Activated naive CD8-positive, alpha-beta T cell treated with anti-CD3 and anti-CD28 coated beads for 36 hours (primary cell): Measurements from ENCODE around the gene OTUD5. TPM values are rescaled to one million over a fixed set of nuclear protein-coding genes. Genes with fewer than 3 reads are reported as not detected.

ENCODE experiments used
- DNase-seq: peaks from one replicate; pipeline ENCODE4 v3.0.0; 2021
- H3K27ac Mint-ChIP-seq: one replicate; pipeline ENCODE4 v1.8.0; 2022; ENCODE audit warnings: mild to moderate bottlenecking, moderate library complexity, mixed read lengths
- H3K27me3 Mint-ChIP-seq: one replicate; pipeline ENCODE4 v1.8.0; 2022; ENCODE audit warnings: mild to moderate bottlenecking, mixed read lengths
- H3K36me3 Mint-ChIP-seq: one replicate; pipeline ENCODE4 v1.8.0; 2021; ENCODE audit warnings: mild to moderate bottlenecking, mixed read lengths
- H3K4me1 Mint-ChIP-seq: one replicate; pipeline ENCODE4 v1.8.0; 2021; ENCODE audit warnings: mixed read lengths
- H3K4me3 Mint-ChIP-seq: one replicate; pipeline ENCODE4 v1.8.0; 2022; ENCODE audit warnings: mild to moderate bottlenecking, moderate library complexity, mixed read lengths
- H3K9me3 Mint-ChIP-seq: one replicate; pipeline ENCODE4 v1.8.0; 2022; ENCODE audit warnings: mixed read lengths
- total RNA-seq, 2 experiments: library from RNA; stranded (reverse); gene quantifications; one replicate each; pipeline ENCODE4 v1.2.3, GENCODE V29; 2021

Gene OTUD5, protein sequence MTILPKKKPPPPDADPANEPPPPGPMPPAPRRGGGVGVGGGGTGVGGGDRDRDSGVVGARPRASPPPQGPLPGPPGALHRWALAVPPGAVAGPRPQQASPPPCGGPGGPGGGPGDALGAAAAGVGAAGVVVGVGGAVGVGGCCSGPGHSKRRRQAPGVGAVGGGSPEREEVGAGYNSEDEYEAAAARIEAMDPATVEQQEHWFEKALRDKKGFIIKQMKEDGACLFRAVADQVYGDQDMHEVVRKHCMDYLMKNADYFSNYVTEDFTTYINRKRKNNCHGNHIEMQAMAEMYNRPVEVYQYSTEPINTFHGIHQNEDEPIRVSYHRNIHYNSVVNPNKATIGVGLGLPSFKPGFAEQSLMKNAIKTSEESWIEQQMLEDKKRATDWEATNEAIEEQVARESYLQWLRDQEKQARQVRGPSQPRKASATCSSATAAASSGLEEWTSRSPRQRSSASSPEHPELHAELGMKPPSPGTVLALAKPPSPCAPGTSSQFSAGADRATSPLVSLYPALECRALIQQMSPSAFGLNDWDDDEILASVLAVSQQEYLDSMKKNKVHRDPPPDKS
- 10 to 100 TPM; 57.3 to 59.5 TPM for total RNA-seq

DNA sequence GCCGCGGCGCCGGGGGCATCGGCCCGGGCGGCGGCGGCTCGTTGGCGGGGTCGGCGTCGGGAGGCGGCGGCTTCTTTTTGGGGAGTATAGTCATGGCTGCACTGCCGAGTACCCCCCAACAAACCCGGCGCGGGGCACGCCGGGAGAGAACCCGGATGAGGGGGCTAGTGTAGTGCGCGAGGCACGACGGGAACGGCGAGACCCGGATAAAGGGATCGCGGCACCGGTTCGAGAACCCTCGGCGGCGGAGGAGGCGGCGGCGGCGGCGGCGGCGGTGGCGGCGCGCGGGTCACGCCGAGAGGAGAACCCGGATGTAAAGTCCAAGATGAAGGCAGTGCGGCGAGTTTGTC, at the start of gene OTUD5:
Gene OTUD5, minus strand, starts transcription at position 131 of the 350 bp plus-strand sequence. Its CDS starts 37 bp downstream, at position 94.
- H3K9me3 Mint-ChIP-seq: no peaks in the 10 kb centered on the region
- H3K36me3 Mint-ChIP-seq: peaks cover 25% of the 10 kb centered on the region
- no peaks in the 10 kb centered on the region for H3K27me3 Mint-ChIP-seq
- H3K4me3 Mint-ChIP-seq: peak within 1 kb of the TSS; percentile 99
- peak within 1 kb of the TSS; percentile 100 for H3K27ac Mint-ChIP-seq
- DNase-seq: peak; percentile 79
- H3K4me1 Mint-ChIP-seq: peaks cover 39% of the 10 kb centered on the region

GRCh38 chrX:49003696-49004095, 46.3 kb upstream of the OTUD5 start:
- peaks cover 13% of the 10 kb centered on the region for H3K4me1 Mint-ChIP-seq
- DNase-seq: no peak
- peak overlapping the region; percentile 42 for H3K4me3 Mint-ChIP-seq
- H3K27me3 Mint-ChIP-seq: no peaks in the 10 kb centered on the region
- peaks cover 15% of the 10 kb centered on the region for H3K36me3 Mint-ChIP-seq
- peak overlapping the region; percentile 20 for H3K27ac Mint-ChIP-seq
- H3K9me3 Mint-ChIP-seq: no peaks in the 10 kb centered on the region

GRCh38 chrX:49002091-49002935, 44.9 kb upstream of the OTUD5 start, which contains the start of gene GRIPAP1:
Gene GRIPAP1, minus strand, starts transcription at chrX:49002264. Its CDS starts 35 bp downstream, at chrX:49002229.
- peaks cover 23% of the 10 kb centered on the region for H3K4me1 Mint-ChIP-seq
- H3K9me3 Mint-ChIP-seq: no peaks in the 10 kb centered on the region
- no peaks in the 10 kb centered on the region for H3K27me3 Mint-ChIP-seq
- DNase-seq: peak; percentile 72
- H3K4me3 Mint-ChIP-seq: peak within 1 kb of the TSS; percentile 99
- H3K27ac Mint-ChIP-seq: peak within 1 kb of the TSS; percentile 99
- peaks cover 27% of the 10 kb centered on the region for H3K36me3 Mint-ChIP-seq

DNA sequence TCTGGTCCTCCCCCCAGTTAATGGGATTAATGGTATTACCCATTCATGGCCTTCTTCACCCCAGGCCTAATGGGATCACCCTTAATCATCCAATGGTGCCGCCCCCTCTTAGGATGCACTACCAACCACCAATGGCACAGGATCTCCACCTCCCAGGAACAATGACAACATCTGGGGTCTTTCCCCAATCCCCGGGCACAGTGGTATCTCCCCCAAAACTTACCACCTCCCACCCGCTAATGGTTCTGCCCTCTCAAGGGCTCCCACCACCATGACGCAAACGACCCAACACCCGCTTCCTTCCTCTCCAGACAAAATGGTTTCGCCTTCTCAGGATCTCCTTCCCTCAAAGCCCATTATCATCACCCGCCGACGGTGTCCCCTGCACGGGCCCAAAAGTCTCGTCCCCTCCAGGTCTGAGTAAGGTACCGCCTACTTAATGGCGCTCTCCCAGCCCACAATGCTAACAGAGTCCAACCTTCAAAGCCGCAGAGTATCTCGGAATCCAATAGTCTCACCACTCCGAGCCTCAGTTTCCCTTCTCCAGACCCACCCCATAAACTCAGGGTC, 44.2 kb upstream of the OTUD5 start:
- H3K9me3 Mint-ChIP-seq: no peaks in the 10 kb centered on the region
- DNase-seq: peak; percentile 58
- H3K27ac Mint-ChIP-seq: peak overlapping the region; percentile 99
- peaks cover 25% of the 10 kb centered on the region for H3K4me1 Mint-ChIP-seq
- H3K4me3 Mint-ChIP-seq: peak overlapping the region; percentile 99
- H3K36me3 Mint-ChIP-seq: peaks cover 34% of the 10 kb centered on the region
- H3K27me3 Mint-ChIP-seq: no peaks in the 10 kb centered on the region

GRCh38 chrX:49000636-49001035, 43.2 kb upstream of the OTUD5 start:
- H3K4me1 Mint-ChIP-seq: peaks cover 26% of the 10 kb centered on the region
- no peak for DNase-seq
- H3K27ac Mint-ChIP-seq: peak overlapping the region; percentile 99
- no peaks in the 10 kb centered on the region for H3K27me3 Mint-ChIP-seq
- H3K9me3 Mint-ChIP-seq: no peaks in the 10 kb centered on the region
- peaks cover 37% of the 10 kb centered on the region for H3K36me3 Mint-ChIP-seq
- peak overlapping the region; percentile 99 for H3K4me3 Mint-ChIP-seq

DNA sequence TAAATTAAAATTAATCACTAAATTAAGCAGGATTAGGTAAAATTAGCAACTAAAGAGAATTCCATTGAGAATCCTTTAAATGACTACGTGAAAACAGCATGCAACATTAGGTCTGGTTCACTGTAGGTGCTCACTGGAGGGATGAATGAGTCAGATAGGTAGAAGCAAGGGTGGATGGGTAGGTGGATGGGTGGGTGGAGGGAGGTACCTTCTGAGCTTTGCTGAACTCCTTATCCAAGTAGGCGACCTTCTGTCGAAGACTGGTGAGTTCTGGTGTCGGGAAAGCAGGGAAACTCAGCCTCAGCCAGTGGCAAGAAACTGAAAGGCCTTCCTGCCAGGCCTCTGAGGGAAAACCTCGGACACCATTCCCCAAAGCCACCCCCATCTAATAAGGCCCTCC, 41.6 kb upstream of the OTUD5 start:
- Mint-ChIP-seq H3K27me3 (no peaks in the 10 kb centered on the region), H3K27ac (no peak overlapping the region), H3K36me3 (peaks cover 40% of the 10 kb centered on the region), H3K4me3 (no peak overlapping the region), H3K9me3 (no peaks in the 10 kb centered on the region), H3K4me1 (peaks cover 28% of the 10 kb centered on the region)
- DNase-seq: no peak

- H3K36me3 Mint-ChIP-seq: peaks cover 40% of the 10 kb centered on the region
- no peak overlapping the region for H3K27ac Mint-ChIP-seq
- no peaks in the 10 kb centered on the region for H3K27me3 Mint-ChIP-seq
- H3K4me3 Mint-ChIP-seq: no peak overlapping the region
- DNase-seq: no peak
- no peaks in the 10 kb centered on the region for H3K9me3 Mint-ChIP-seq
- H3K4me1 Mint-ChIP-seq: peaks cover 28% of the 10 kb centered on the region
Observed at GRCh38 chrX:48998391-48998790, 41.0 kb upstream of the OTUD5 start.

DNA sequence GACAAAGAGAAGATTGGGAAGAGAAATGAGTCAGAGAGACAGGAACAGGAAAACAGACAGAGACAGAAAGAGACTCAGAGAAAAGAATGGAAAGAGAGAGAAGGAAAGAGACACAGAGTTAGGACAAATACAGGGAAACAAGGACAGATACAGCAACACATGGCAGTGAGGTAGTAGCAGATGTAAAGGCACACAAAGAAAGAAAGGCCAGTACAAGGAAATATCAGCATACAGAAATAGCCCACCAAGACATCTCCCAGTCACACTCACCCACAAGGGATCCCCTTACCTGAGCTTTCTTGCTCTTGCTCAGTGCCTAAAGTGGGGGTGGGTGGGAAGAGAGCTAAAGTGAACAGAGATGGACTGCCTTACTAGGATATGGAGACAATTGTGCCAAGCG, 40.5 kb upstream of the OTUD5 start:
- peak overlapping the region; percentile 14 for H3K27ac Mint-ChIP-seq
- H3K36me3 Mint-ChIP-seq: peaks cover 40% of the 10 kb centered on the region
- no peak for DNase-seq
- peak overlapping the region; percentile 14 for H3K4me3 Mint-ChIP-seq
- H3K4me1 Mint-ChIP-seq: peaks cover 28% of the 10 kb centered on the region
- no peaks in the 10 kb centered on the region for H3K9me3 Mint-ChIP-seq
- no peaks in the 10 kb centered on the region for H3K27me3 Mint-ChIP-seq

- H3K27me3 Mint-ChIP-seq: no peaks in the 10 kb centered on the region
- H3K36me3 Mint-ChIP-seq: peaks cover 40% of the 10 kb centered on the region
- peak overlapping the region; percentile 14 for H3K4me3 Mint-ChIP-seq
- H3K27ac Mint-ChIP-seq: peak overlapping the region; percentile 36
- H3K9me3 Mint-ChIP-seq: no peaks in the 10 kb centered on the region
- peaks cover 24% of the 10 kb centered on the region for H3K4me1 Mint-ChIP-seq
- DNase-seq: no peak
Observed at GRCh38 chrX:48997455-48997854, 40.0 kb upstream of the OTUD5 start.

DNA sequence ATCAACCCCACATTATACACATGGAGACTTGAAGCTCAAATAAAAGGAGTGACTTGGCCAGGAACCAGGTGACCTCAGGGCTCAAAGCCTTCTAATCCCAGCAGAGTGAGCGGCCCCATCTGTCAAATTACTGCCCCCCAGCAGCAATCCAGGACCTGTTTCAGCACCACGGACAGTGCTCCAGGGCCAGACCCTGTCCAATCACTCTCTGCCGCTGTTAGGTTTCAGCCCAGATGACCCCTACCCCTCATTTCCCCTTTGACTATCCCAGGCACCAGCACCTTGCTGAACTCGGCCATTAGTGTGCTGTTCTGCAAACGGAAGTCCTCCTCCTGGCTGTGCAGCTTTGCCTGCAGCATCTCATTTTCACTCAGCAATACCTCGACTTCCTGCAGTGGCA, 39.6 kb upstream of the OTUD5 start:
- Mint-ChIP-seq H3K27me3 (no peaks in the 10 kb centered on the region), H3K27ac (no peak overlapping the region), H3K9me3 (no peaks in the 10 kb centered on the region), H3K4me3 (no peak overlapping the region), H3K4me1 (peaks cover 24% of the 10 kb centered on the region), H3K36me3 (peaks cover 39% of the 10 kb centered on the region)
- DNase-seq: no peak

GRCh38 chrX:48992341-48992740, 34.9 kb upstream of the OTUD5 start:
- H3K36me3 Mint-ChIP-seq: peaks cover 20% of the 10 kb centered on the region
- no peak overlapping the region for H3K4me3 Mint-ChIP-seq
- no peaks in the 10 kb centered on the region for H3K27me3 Mint-ChIP-seq
- no peak overlapping the region for H3K27ac Mint-ChIP-seq
- no peak for DNase-seq
- peaks cover 5% of the 10 kb centered on the region for H3K4me1 Mint-ChIP-seq
- no peaks in the 10 kb centered on the region for H3K9me3 Mint-ChIP-seq

DNA sequence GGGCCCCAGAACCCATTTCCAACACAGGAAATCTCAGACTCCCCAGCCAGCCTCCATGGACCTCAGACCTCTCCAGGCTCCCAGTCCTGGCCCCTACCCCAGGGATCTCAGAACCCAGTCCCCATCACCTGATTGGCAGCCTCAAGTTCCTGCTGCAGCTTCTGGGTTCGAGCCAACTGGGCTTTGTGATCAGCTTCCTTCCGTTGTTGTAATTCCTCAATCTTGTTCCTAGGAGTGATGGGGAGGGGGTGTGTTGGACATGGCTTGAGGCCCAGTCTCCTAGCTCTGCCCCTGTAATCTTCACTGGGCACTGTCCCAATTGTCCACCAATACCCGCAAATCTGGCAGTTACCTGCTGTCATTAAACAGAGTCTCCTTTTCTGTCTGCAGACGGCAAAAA, 32.1 kb upstream of the OTUD5 start:
- no peaks in the 10 kb centered on the region for H3K9me3 Mint-ChIP-seq
- no peak overlapping the region for H3K4me3 Mint-ChIP-seq
- H3K4me1 Mint-ChIP-seq: no peaks in the 10 kb centered on the region
- no peak for DNase-seq
- peaks cover 11% of the 10 kb centered on the region for H3K36me3 Mint-ChIP-seq
- H3K27ac Mint-ChIP-seq: no peak overlapping the region
- no peaks in the 10 kb centered on the region for H3K27me3 Mint-ChIP-seq

GRCh38 chrX:48983896-48984295, 26.5 kb upstream of the OTUD5 start:
- H3K9me3 Mint-ChIP-seq: no peaks in the 10 kb centered on the region
- H3K27me3 Mint-ChIP-seq: no peaks in the 10 kb centered on the region
- H3K4me3 Mint-ChIP-seq: no peak overlapping the region
- peaks cover 14% of the 10 kb centered on the region for H3K36me3 Mint-ChIP-seq
- H3K27ac Mint-ChIP-seq: no peak overlapping the region
- no peak for DNase-seq
- no peaks in the 10 kb centered on the region for H3K4me1 Mint-ChIP-seq

GRCh38 chrX:48983081-48983480, 25.7 kb upstream of the OTUD5 start:
- H3K27ac Mint-ChIP-seq: no peak overlapping the region

DNA sequence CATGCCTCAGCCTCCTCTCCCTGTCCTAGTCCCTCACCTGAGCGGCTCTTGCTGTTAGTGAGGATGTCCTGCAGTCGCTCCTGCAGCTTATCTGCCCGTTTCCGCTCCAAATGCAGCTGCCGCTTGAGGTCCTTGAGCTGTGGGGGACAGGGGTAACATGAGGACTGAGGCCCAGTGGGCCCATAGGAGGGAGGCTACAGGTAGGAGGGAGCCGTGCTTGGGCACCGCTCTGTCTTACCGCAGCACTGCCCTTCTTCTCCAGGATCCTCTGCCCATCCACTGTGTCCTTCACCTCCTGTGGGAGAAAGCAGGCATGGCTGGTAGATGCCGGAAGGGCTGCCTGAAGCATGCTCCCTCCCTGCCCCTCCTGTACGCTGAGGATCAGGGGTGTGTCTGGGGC, 23.8 kb upstream of the OTUD5 start:
- Mint-ChIP-seq H3K36me3 (peaks cover 8% of the 10 kb centered on the region), H3K9me3 (no peaks in the 10 kb centered on the region), H3K27me3 (no peaks in the 10 kb centered on the region), H3K27ac (no peak overlapping the region), H3K4me3 (no peak overlapping the region), H3K4me1 (no peaks in the 10 kb centered on the region)
- no peak for DNase-seq

More at GRCh38 chrX:48983081-48983480, 25.7 kb upstream of the OTUD5 start:
- Mint-ChIP-seq H3K36me3 (peaks cover 8% of the 10 kb centered on the region), H3K4me1 (no peaks in the 10 kb centered on the region), H3K9me3 (no peaks in the 10 kb centered on the region), H3K27me3 (no peaks in the 10 kb centered on the region), H3K4me3 (no peak overlapping the region)
- no peak for DNase-seq
